K562 (cell line): ENCODE data around the gene ATXN1. TPM values are rescaled to one million over a fixed set of nuclear protein-coding genes. Genes with fewer than 3 reads are reported as not detected.

Experiments
- ATAC-seq: fragments of 200-7000 bp; cut with Tn5 transposase; 3 replicates; pipeline ENCODE4 v1.9.1; 2020; ENCODE audit warnings: moderate library complexity
- BruUV-seq: library from RNA; stranded (reverse); fragments of 400-500 nt; replicated peaks from 2 replicates; lab custom pipeline; 2021; lab: Mats Ljungman, UMichigan
- CTCF ChIA-PET: fragments of 300-600 bp; formaldehyde crosslinking; extraction: SDS; loops from one replicate; lab custom pipeline; 2021; ENCODE audit warnings: low intra/inter-chr PET ratio; lab: Yijun Ruan, JAX
- POLR2A ChIA-PET: fragments of 300-600, 350-650 bp; sonication (Branson Sonifier 250); formaldehyde crosslinking; extraction: SDS; loops from one replicate; lab custom pipeline; 2021; ENCODE audit warnings: antibody characterized with exemption, inconsistent platforms; lab: Yijun Ruan, JAX
- DNase-seq, 4 experiments: peaks; one replicate each; pipeline versions ENCODE4 v3.0.0 to v3.0.0-alpha.2; 2011 to 2018; ENCODE audit warnings: low spot score in 3 of 4, mixed read lengths in 3 of 4; ENCODE audit errors: extremely low read depth in 1 of 4
- FAIRE-seq: peaks from 2 replicates; lab custom pipeline; 2011; peaks lifted over from hg19 to GRCh38; lab: Jason Lieb, UNC
- H2AFZ ChIP-seq: 2 replicates; pipeline ENCODE4 v1.6.0; 2011; ENCODE audit warnings: low read depth, low read length, control low read depth, inconsistent platforms
- H3K27ac ChIP-seq: fragments of 200-600 bp; 3 replicates; pipeline ENCODE4 v1.8.0; 2011; ENCODE audit warnings: low read depth, mild to moderate bottlenecking, control low read depth, inconsistent platforms, low read length, moderate library complexity, mixed read lengths; ENCODE audit errors: extremely low read depth
- H3K27me3 ChIP-seq, 2 experiments: fragments of 300-600 bp in 1 of 2; 2 replicates in 1 of 2; 3 replicates in 1 of 2; pipeline versions ENCODE4 v1.6.0 to v1.8.0; 2011; ENCODE audit warnings: inconsistent platforms in 2 of 2, low read length in 2 of 2, mild to moderate bottlenecking in 1 of 2, mixed read lengths in 1 of 2, moderate library complexity in 1 of 2; ENCODE audit not compliant: control insufficient read depth in 2 of 2, insufficient read depth in 2 of 2
- H3K36me3 ChIP-seq: fragments of 300-600 bp; 3 replicates; pipeline ENCODE4 v1.8.0; 2011; ENCODE audit warnings: mild to moderate bottlenecking, low read length, inconsistent platforms; ENCODE audit not compliant: control insufficient read depth, insufficient read depth
- H3K4me1 ChIP-seq, 2 experiments: fragments of 200-600 bp in 1 of 2; replicated peaks in 1 of 2; 2 replicates in 1 of 2; 3 replicates in 1 of 2; pipeline versions ENCODE4 v1.5.1 to v1.8.0; 2011; ENCODE audit warnings: inconsistent platforms in 2 of 2, low read length in 2 of 2, mild to moderate bottlenecking in 1 of 2, mixed read lengths in 1 of 2, moderate library complexity in 1 of 2; ENCODE audit not compliant: control insufficient read depth in 2 of 2, insufficient read depth in 2 of 2
- H3K4me2 ChIP-seq: 2 replicates; pipeline ENCODE4 v1.6.1; 2011; ENCODE audit warnings: low read length, control low read depth, inconsistent platforms, mixed read lengths; ENCODE audit not compliant: insufficient read depth
- H3K4me3 ChIP-seq: fragments of 200-600 bp; sonication (generic), shearing (Covaris generic); 2 replicates; pipeline ENCODE4 v1.5.1; 2016; ENCODE audit warnings: control low read depth, inconsistent platforms
- H3K79me2 ChIP-seq: fragments of 200-600 bp; 3 replicates; pipeline ENCODE4 v1.8.0; 2011; ENCODE audit warnings: low read length, inconsistent platforms; ENCODE audit not compliant: control insufficient read depth, insufficient read depth
- H3K9ac ChIP-seq, 2 experiments: 2 replicates each; pipeline versions ENCODE4 v1.6.0 to v1.6.1; 2011; ENCODE audit warnings: low read depth in 2 of 2, low read length in 2 of 2, control low read depth in 1 of 2, inconsistent platforms in 1 of 2, mild to moderate bottlenecking in 1 of 2, mixed read lengths in 1 of 2; ENCODE audit not compliant: insufficient read depth in 1 of 2
- H3K9me1 ChIP-seq: one replicate; pipeline ENCODE4 v1.6.0; 2011; ENCODE audit warnings: inconsistent platforms, mild to moderate bottlenecking, low read length, moderate library complexity; ENCODE audit not compliant: control insufficient read depth, insufficient read depth
- H3K9me3 ChIP-seq: replicated peaks from 2 replicates; pipeline ENCODE4 v1.5.1; 2011; ENCODE audit warnings: low read depth, low read length, inconsistent platforms; ENCODE audit not compliant: control insufficient read depth, insufficient read depth
- H4K20me1 ChIP-seq: replicated peaks from 2 replicates; pipeline ENCODE4 v1.6.1; 2011; ENCODE audit warnings: low read length, inconsistent platforms, mixed read lengths; ENCODE audit not compliant: control insufficient read depth, insufficient read depth
- CSDE1 ChIP-seq, 2 experiments: fragments of 450-650 bp; IDR thresholded peaks; 2 replicates each; pipeline ENCODE4 v1.6.1; 2016; ENCODE audit warnings: mild to moderate bottlenecking in 1 of 2
- ETV1 ChIP-seq: fragments of 450-650 bp; conservative IDR thresholded peaks from 2 replicates; pipeline ENCODE4 v1.6.1; 2016; ENCODE audit warnings: missing genetic modification characterization, control low read depth, low read depth, missing compliant biosample characterization
- FOXJ2 ChIP-seq: fragments of 200-800 bp; sonication (Bioruptor generic); IDR thresholded peaks from 2 replicates; pipeline ENCODE4 v1.6.1; 2016; ENCODE audit warnings: missing genetic modification characterization, missing compliant biosample characterization
- POLR3A ChIP-seq: IDR thresholded peaks from 2 replicates; pipeline ENCODE4 v1.6.1; 2011; ENCODE audit warnings: borderline replicate concordance, mild to moderate bottlenecking, moderate library complexity; ENCODE audit not compliant: insufficient read length, insufficient read depth; ENCODE audit errors: extremely low read depth
- RUNX1 ChIP-seq: sonication (generic); IDR thresholded peaks from 2 replicates; pipeline ENCODE4 v1.6.1; 2016; ENCODE audit warnings: antibody characterized with exemption, low read depth
- TAF15 ChIP-seq: fragments of 200-400 bp; formaldehyde crosslinking; IDR thresholded peaks from 2 replicates; pipeline ENCODE4 v1.6.1; 2017; ENCODE audit warnings: mild to moderate bottlenecking, low read depth, low read length, moderate library complexity
- ZFPM2 ChIP-seq: fragments of 250-450 bp; sonication (Bioruptor Pico); IDR thresholded peaks from 2 replicates; pipeline ENCODE4 v1.5.1; 2022; ENCODE audit warnings: mild to moderate bottlenecking
- ZNF764 ChIP-seq: fragments of 250-450 bp; sonication (Bioruptor Pico); IDR thresholded peaks from 2 replicates; pipeline ENCODE4 v1.4.0; 2020; ENCODE audit warnings: low read depth, mild to moderate bottlenecking, moderate library complexity
- WGBS: fragments of 100-300 bp; shearing (Covaris generic); methylation state at CpG from one replicate; pipeline ENCODE4 v1.1.6; 2016; ENCODE audit warnings: low coverage, mixed read lengths; ENCODE audit not compliant: insufficient coverage; ENCODE audit errors: missing lambda C conversion rate; 5-methylcytosine and 5-hydroxymethylcytosine counted together
- in situ Hi-C: fragments of 300-500 bp; cut with MboI; formaldehyde crosslinking; loops from 4 replicates; pipeline ENCODE4 v1.15.0; 2018; ENCODE audit warnings: inconsistent platforms, mixed read lengths
- intact Hi-C: fragments of 100-400 bp; cut with micrococcal nuclease; formaldehyde crosslinking; loops from 2 replicates; pipeline ENCODE4 v1.14.2; 2022
- polyA plus RNA-seq, 8 experiments: library from polyadenylated mRNA; depleted of rRNA in 4 of 8; stranded (reverse) in 5 of 8; unstranded in 3 of 8; fragments of >200 nt; fragmentation: Nextera tagmentation in 2 of 8; fragmentation: Illumina TruSeq in 1 of 8; extraction: Ambion mirVana in 2 of 8; extraction: Trizol in 1 of 8; gene quantifications; 2 replicates each; pipeline versions ENCODE4 v1.2.1 to v1.2.3, GENCODE V29; 2011 to 2014; ENCODE audit warnings: inconsistent platforms in 1 of 8, missing spikeins in 1 of 8
- total RNA-seq, 7 experiments: library from RNA; depleted of rRNA in 6 of 7; stranded (reverse); fragments of >200 nt in 6 of 7; fragmentation: Illumina TruSeq in 2 of 7; extraction: Trizol in 2 of 7; gene quantifications; 2 replicates each; pipeline versions ENCODE4 v1.2.1 to v1.2.3, GENCODE V29; 2011 to 2021; ENCODE audit warnings: low replicate concordance in 1 of 7
- TF ChIP-seq, protein P1 (sequence below): sonication (generic); formaldehyde crosslinking; IDR thresholded peaks from 2 replicates; pipeline ENCODE4 v1.8.0; 2022; ENCODE audit warnings: mild to moderate bottlenecking, missing genetic modification reagents
- TF ChIP-seq, protein P2 (sequence below): sonication (generic); formaldehyde crosslinking; IDR thresholded peaks from 2 replicates; pipeline ENCODE4 v1.8.0; 2022; ENCODE audit warnings: missing genetic modification reagents, mild to moderate bottlenecking, borderline replicate concordance
- TF ChIP-seq, protein P3 (sequence below): fragments of 250-450 bp; sonication (Bioruptor Pico); IDR thresholded peaks from 2 replicates; pipeline ENCODE4 v1.5.0; 2020; ENCODE audit warnings: mild to moderate bottlenecking, borderline replicate concordance

ATXN1 gene
- total and polyA plus RNA-seq, 9 of the 15 experiments (the other 6 are each of a cell fraction or from before 2014, with no cell fraction given): under 0.01 to 1.2 (median 0.58) TPM

DNA sequence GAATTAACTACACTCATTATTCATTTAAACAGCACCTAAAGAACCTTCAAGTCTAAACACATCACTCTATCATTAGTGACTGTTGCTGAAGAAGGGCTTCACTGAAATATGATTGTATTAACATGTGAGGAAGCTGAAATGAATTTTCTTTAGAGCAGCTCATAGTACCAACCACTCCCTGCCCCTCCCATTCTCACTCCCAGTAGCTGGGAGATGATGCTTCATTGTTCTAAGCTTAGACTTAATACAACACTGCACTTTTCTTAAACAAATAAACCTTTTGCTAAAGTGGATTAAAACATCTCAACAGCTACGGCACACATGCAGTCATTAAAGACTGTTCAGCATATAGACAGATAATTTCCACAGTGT is 63.1 kb downstream of the ATXN1 start:
- intact Hi-C loops: no loop called here
- in situ Hi-C loops: no loop called here
- DNase-seq: no peak
- BruUV-seq: no TSS peak
- Histone ChIP-seq H3K27ac (no peak overlapping the region), H3K9me1 (no peaks in the 10 kb centered on the region), H3K4me3 (no peak overlapping the region), H3K4me1 (no peaks in the 10 kb centered on the region), H3K9ac (no peak overlapping the region), H3K36me3 (no peaks in the 10 kb centered on the region), H4K20me1 (no peaks in the 10 kb centered on the region; the same call in 1 of the 2 replicates), H2AFZ (no peak overlapping the region), H3K27me3 (peaks cover 7 to 11% of the 10 kb centered on the region in 2 experiments; a peak in 3 of 5 replicates), H3K9me3 (no peaks in the 10 kb centered on the region), H3K4me2 (no peak overlapping the region), H3K79me2 (no peaks in the 10 kb centered on the region)
- TF ChIP-seq ETV1 (tag) (no peak), FOXJ2 (no peak)
- TF ChIP-seq, protein P1, sequence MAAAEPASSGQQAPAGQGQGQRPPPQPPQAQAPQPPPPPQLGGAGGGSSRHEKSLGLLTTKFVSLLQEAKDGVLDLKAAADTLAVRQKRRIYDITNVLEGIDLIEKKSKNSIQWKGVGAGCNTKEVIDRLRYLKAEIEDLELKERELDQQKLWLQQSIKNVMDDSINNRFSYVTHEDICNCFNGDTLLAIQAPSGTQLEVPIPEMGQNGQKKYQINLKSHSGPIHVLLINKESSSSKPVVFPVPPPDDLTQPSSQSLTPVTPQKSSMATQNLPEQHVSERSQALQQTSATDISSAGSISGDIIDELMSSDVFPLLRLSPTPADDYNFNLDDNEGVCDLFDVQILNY: no peak
- POLR2A ChIA-PET: interaction anchor here (0.6 kb wide), 1 partner anchor 357 kb away, joined by 3 read pairs; no protein-coding TSS in a partner anchor
- ATAC-seq: no peak
- CTCF ChIA-PET: no interaction called here
- WGBS: 4% methylated on average over 1 of the region's 1 CpG
- FAIRE-seq: no peak

DNA sequence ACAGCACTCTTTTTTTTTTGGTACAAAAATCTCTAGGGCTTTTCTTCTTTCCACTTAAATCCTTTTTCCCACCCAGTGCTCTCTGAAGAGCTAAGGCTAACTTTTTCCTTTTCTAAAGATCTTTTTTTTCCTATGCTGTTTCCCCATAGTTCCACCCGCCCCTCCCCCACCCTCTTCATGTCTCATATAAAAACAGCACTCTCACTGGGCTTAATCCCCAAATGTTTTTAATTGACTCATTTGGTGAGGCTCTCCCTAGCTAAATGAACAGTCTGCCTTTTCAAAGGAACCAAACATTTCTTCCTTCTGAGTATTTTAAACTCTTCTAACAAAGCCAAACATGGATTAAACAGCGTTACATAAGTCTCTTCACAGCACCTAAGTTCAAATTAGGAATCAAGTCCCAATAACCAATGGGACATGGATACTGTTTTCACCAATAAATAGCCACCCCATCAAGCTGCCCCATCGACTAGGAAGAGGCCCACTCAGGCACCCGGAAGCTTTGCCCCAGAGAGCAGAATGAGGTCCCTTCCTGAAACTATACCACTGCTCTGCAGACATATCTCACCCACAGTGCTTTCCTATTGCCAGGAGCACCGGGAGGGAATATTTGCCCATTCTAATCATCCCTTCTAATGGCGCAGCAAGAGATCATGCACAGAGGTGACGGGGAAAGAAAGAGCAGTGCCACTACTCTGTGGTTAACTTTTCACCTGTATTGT is 63.7 kb downstream of the ATXN1 start:
- ChIA-PET CTCF (no interaction called here), POLR2A (interaction anchor here (0.6 kb wide), 1 partner anchor 358 kb away, joined by 3 read pairs; no protein-coding TSS in a partner anchor)
- Histone ChIP-seq H3K9me3 (no peaks in the 10 kb centered on the region), H3K36me3 (no peaks in the 10 kb centered on the region), H3K9ac (no peak overlapping the region), H2AFZ (no peak overlapping the region), H4K20me1 (no peaks in the 10 kb centered on the region; the same call in 1 of the 2 replicates), H3K4me3 (no peak overlapping the region), H3K27ac (no peak overlapping the region), H3K79me2 (no peaks in the 10 kb centered on the region), H3K4me2 (no peak overlapping the region), H3K9me1 (no peaks in the 10 kb centered on the region), H3K27me3 (peaks cover 7 to 11% of the 10 kb centered on the region in 2 experiments; a peak in 3 of 5 replicates), H3K4me1 (no peaks in the 10 kb centered on the region)
- FAIRE-seq: no peak
- WGBS: 0% methylated on average over 7 of the region's 7 CpGs
- no peak for ATAC-seq
- intact Hi-C loops (no loop called here), in situ Hi-C loops (no loop called here)
- no peak for DNase-seq
- BruUV-seq: no TSS peak
- TF ChIP-seq POLR3A (no peak), CSDE1 (IDR thresholded peaks at IDR 0.05) (no peak), TAF15 (no peak), ZFPM2 (CRISPR knock-in tag) (no peak), ZNF764 (no peak), RUNX1 (no peak)
- TF ChIP-seq, protein P2, sequence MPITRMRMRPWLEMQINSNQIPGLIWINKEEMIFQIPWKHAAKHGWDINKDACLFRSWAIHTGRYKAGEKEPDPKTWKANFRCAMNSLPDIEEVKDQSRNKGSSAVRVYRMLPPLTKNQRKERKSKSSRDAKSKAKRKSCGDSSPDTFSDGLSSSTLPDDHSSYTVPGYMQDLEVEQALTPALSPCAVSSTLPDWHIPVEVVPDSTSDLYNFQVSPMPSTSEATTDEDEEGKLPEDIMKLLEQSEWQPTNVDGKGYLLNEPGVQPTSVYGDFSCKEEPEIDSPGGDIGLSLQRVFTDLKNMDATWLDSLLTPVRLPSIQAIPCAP (CRISPR knock-in tag): no peak
- TF ChIP-seq, protein P3, sequence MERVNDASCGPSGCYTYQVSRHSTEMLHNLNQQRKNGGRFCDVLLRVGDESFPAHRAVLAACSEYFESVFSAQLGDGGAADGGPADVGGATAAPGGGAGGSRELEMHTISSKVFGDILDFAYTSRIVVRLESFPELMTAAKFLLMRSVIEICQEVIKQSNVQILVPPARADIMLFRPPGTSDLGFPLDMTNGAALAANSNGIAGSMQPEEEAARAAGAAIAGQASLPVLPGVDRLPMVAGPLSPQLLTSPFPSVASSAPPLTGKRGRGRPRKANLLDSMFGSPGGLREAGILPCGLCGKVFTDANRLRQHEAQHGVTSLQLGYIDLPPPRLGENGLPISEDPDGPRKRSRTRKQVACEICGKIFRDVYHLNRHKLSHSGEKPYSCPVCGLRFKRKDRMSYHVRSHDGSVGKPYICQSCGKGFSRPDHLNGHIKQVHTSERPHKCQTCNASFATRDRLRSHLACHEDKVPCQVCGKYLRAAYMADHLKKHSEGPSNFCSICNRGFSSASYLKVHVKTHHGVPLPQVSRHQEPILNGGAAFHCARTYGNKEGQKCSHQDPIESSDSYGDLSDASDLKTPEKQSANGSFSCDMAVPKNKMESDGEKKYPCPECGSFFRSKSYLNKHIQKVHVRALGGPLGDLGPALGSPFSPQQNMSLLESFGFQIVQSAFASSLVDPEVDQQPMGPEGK: no peak
